IMR-90 (cell line): ENCODE data around the gene SLC34A2. TPM values are rescaled to one million over a fixed set of nuclear protein-coding genes. Genes with fewer than 3 reads are reported as not detected.
A peak's percentile ranks its signal among the peaks of the same experiment; 100 is the strongest.
"Not testable (repeated sequence)": the region's sequence is repeated elsewhere in the genome, so short reads cannot be mapped to it uniquely, and the experiment has no call there.

Experiments used
- ATAC-seq: fragments of 200-7000 bp; cut with Tn5 transposase; 2 replicates; pipeline ENCODE4 v1.9.1; 2020; ENCODE audit warnings: low read depth, mild to moderate bottlenecking, moderate library complexity
- BruUV-seq: library from RNA; stranded (reverse); fragments of 400-500 nt; replicated peaks from 2 replicates; lab custom pipeline; 2021; lab: Mats Ljungman, UMichigan
- CTCF ChIA-PET: fragments of 300-600 bp; formaldehyde crosslinking; extraction: SDS; loops from one replicate; lab custom pipeline; 2021; ENCODE audit warnings: antibody characterized with exemption; lab: Yijun Ruan, JAX
- POLR2A ChIA-PET: fragments of 300-600 bp; sonication (Branson Sonifier 250); formaldehyde crosslinking; loops from one replicate; lab custom pipeline; 2022; ENCODE audit warnings: antibody characterized with exemption; ENCODE audit not compliant: unreplicated experiment; lab: Charles Lee
- DNase-seq: peaks from one replicate; pipeline ENCODE4 v3.0.0; 2013
- H2AFZ ChIP-seq: replicated peaks from 2 replicates; pipeline ENCODE3; 2013; ENCODE audit warnings: low read length, mild to moderate bottlenecking; ENCODE audit not compliant: poor library complexity
- H2AK5ac ChIP-seq: 2 replicates; pipeline ENCODE4 v1.6.1; 2013; ENCODE audit warnings: low read depth, low read length, inconsistent platforms
- H2AK9ac ChIP-seq: replicated peaks from 2 replicates; pipeline ENCODE3; 2013; ENCODE audit warnings: mild to moderate bottlenecking, low read depth, low read length, moderate library complexity; ENCODE audit not compliant: poor library complexity
- H2BK120ac ChIP-seq: 2 replicates; pipeline ENCODE4 v1.6.1; 2013; ENCODE audit warnings: low read depth, low read length, inconsistent platforms
- H2BK15ac ChIP-seq: 3 replicates; pipeline ENCODE4 v1.6.1; 2013; ENCODE audit warnings: low read depth, low read length, inconsistent platforms
- H2BK20ac ChIP-seq: 2 replicates; pipeline ENCODE4 v1.6.1; 2013; ENCODE audit warnings: low read depth, mild to moderate bottlenecking, inconsistent platforms, low read length, moderate library complexity
- H2BK5ac ChIP-seq: 2 replicates; pipeline ENCODE4 v1.6.1; 2013; ENCODE audit warnings: mild to moderate bottlenecking, low read depth, low read length, inconsistent platforms; ENCODE audit not compliant: poor library complexity, severe bottlenecking
- H3K14ac ChIP-seq: replicated peaks from 2 replicates; pipeline ENCODE4 v1.6.1; 2013; ENCODE audit warnings: low read depth, low read length, inconsistent platforms
- H3K18ac ChIP-seq: 2 replicates; pipeline ENCODE4 v1.6.1; 2013; ENCODE audit warnings: low read depth, low read length, control low read depth
- H3K23ac ChIP-seq: 2 replicates; pipeline ENCODE4 v1.6.1; 2013; ENCODE audit warnings: low read depth, low read length, inconsistent platforms
- H3K27ac ChIP-seq: 2 replicates; pipeline ENCODE4 v1.5.1; 2013; ENCODE audit warnings: mild to moderate bottlenecking, control low read depth, low read length; ENCODE audit not compliant: insufficient read depth
- H3K27me3 ChIP-seq: 2 replicates; pipeline ENCODE4 v1.6.1; 2013; ENCODE audit warnings: low read length; ENCODE audit not compliant: control insufficient read depth, insufficient read depth
- H3K36me3 ChIP-seq: 2 replicates; pipeline ENCODE4 v1.6.1; 2013; ENCODE audit warnings: low read length, mixed read lengths; ENCODE audit not compliant: control insufficient read depth, insufficient read depth
- H3K4ac ChIP-seq: 2 replicates; pipeline ENCODE4 v1.6.1; 2013; ENCODE audit warnings: low read depth, low read length, inconsistent platforms
- H3K4me1 ChIP-seq: 2 replicates; pipeline ENCODE4 v1.6.1; 2013; ENCODE audit warnings: low read length, mixed read lengths; ENCODE audit not compliant: control insufficient read depth, insufficient read depth
- H3K4me2 ChIP-seq: 2 replicates; pipeline ENCODE4 v1.6.1; 2013; ENCODE audit warnings: low read depth, mild to moderate bottlenecking, control low read depth, low read length, moderate library complexity
- H3K4me3 ChIP-seq: 2 replicates; pipeline ENCODE4 v1.5.1; 2013; ENCODE audit warnings: low read depth, mild to moderate bottlenecking, control low read depth, low read length, moderate library complexity; ENCODE audit not compliant: insufficient read depth
- H3K56ac ChIP-seq: 2 replicates; pipeline ENCODE4 v1.6.1; 2013; ENCODE audit warnings: low read length, inconsistent platforms; ENCODE audit not compliant: insufficient read depth; ENCODE audit errors: extremely low read depth
- H3K79me1 ChIP-seq, 2 experiments: 2 replicates each; pipeline ENCODE4 v1.6.1; 2013; ENCODE audit warnings: low read length in 2 of 2, inconsistent platforms in 1 of 2, low read depth in 1 of 2
- H3K9ac ChIP-seq: 2 replicates; pipeline ENCODE4 v1.6.1; 2013; ENCODE audit warnings: low read depth, low read length, control low read depth
- H3K9me1 ChIP-seq: 2 replicates; pipeline ENCODE4 v1.6.1; 2013; ENCODE audit warnings: low read length, inconsistent platforms; ENCODE audit not compliant: insufficient read depth
- H3K9me3 ChIP-seq: 2 replicates; pipeline ENCODE4 v1.6.1; 2013; ENCODE audit warnings: low read length; ENCODE audit not compliant: control insufficient read depth, insufficient read depth
- H4K20me1 ChIP-seq: 2 replicates; pipeline ENCODE4 v1.6.1; 2013; ENCODE audit warnings: low read length, inconsistent platforms; ENCODE audit not compliant: insufficient read depth
- H4K5ac ChIP-seq: 2 replicates; pipeline ENCODE4 v1.6.1; 2013; ENCODE audit warnings: mild to moderate bottlenecking, low read depth, low read length, control low read depth
- H4K8ac ChIP-seq, 2 experiments: 2 replicates each; pipeline ENCODE4 v1.6.1; 2013; ENCODE audit warnings: low read depth in 2 of 2, low read length in 2 of 2, control low read depth in 1 of 2, inconsistent platforms in 1 of 2
- H4K91ac ChIP-seq: 2 replicates; pipeline ENCODE4 v1.6.1; 2013; ENCODE audit warnings: low read depth, low read length, inconsistent platforms; ENCODE audit not compliant: insufficient read depth
- MAFK ChIP-seq: IDR thresholded peaks from 2 replicates; pipeline ENCODE4 v1.6.1; 2012; ENCODE audit warnings: low read depth, low read length, improper control_type of control experiment
- WGBS, 2 experiments: methylation state at CpG; one replicate each; pipeline versions ENCODE4 v1.1.5 to v1.1.7; 2013; ENCODE audit warnings: missing lambda C conversion rate in 2 of 2; ENCODE audit not compliant: insufficient read length in 1 of 2; ENCODE audit errors: extremely low coverage in 2 of 2; 5-methylcytosine and 5-hydroxymethylcytosine counted together
- dilution Hi-C: fragments of 300-500 bp; cut with HindIII; formaldehyde crosslinking; loops from one replicate; pipeline ENCODE4 v1.14.3; 2018; ENCODE audit warnings: low sequenced_read_pairs; ENCODE audit not compliant: unreplicated experiment
- in situ Hi-C: fragments of 300-500 bp; cut with MboI; formaldehyde crosslinking; loops from 3 replicates; pipeline ENCODE4 v1.14.3; 2019; ENCODE audit warnings: low sequenced_read_pairs, inconsistent platforms, mixed read lengths
- intact Hi-C: fragments of 100-400 bp; cut with micrococcal nuclease; formaldehyde crosslinking; loops from 2 replicates; pipeline ENCODE4 v1.10.0; 2022
- polyA plus RNA-seq, 3 experiments: library from polyadenylated mRNA; depleted of rRNA; stranded (reverse); fragments of >200 nt; gene quantifications; 2 replicates each; pipeline ENCODE4 v1.2.3, GENCODE V29; 2012; ENCODE audit warnings: low replicate concordance in 1 of 3
- total RNA-seq: library from RNA; depleted of rRNA; stranded (reverse); fragments of >200 nt; gene quantifications from 2 replicates; pipeline ENCODE4 v1.2.3, GENCODE V29; 2012

SLC34A2 gene
- total and polyA plus RNA-seq, 2 of the 4 experiments (the other 2 are of a cell fraction): not detected

DNA sequence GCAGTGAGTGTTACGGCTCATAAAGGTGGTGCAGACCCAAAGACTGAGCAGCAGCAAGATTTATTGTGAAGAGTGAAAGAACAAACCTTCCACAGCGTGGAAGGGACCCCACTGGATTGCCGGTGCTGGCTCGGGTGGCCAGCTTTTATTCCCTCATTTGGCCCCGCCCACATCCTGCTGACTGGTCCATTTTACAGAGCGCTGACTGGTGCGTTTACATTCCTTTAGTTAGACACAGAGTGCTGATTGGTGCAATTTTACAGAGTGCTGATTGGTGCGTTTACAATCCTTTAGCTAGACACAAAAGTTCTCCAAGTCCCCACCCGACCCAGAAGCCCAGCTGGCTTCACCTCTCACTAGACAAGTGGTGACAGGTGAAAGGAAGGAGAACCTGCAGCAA, 42.0 kb upstream of the SLC34A2 start:
- H3K4me3 ChIP-seq, H3K4me2 ChIP-seq, H3K56ac ChIP-seq, H2AFZ ChIP-seq, H2BK15ac ChIP-seq, H4K20me1 ChIP-seq, in situ Hi-C loops, H4K5ac ChIP-seq, POLR2A ChIA-PET, H3K14ac ChIP-seq, DNase-seq, H3K18ac ChIP-seq, H2AK9ac ChIP-seq, H3K4ac ChIP-seq, H3K23ac ChIP-seq, ATAC-seq, H3K9me1 ChIP-seq, H2BK5ac ChIP-seq, H2AK5ac ChIP-seq, H3K36me3 ChIP-seq, H3K79me1 ChIP-seq, dilution Hi-C loops, H2BK20ac ChIP-seq, H2BK120ac ChIP-seq, H3K9me3 ChIP-seq, H3K27me3 ChIP-seq, H3K9ac ChIP-seq, H3K27ac ChIP-seq, intact Hi-C loops, BruUV-seq, H4K8ac ChIP-seq, H3K4me1 ChIP-seq, CTCF ChIA-PET, H4K91ac ChIP-seq: not testable (repeated sequence)
- 78% methylated on average over 4 of the region's 9 CpGs; no CpG with 5 or more reads in 1 of the 2 experiments for WGBS, 2 experiments
- TF ChIP-seq MAFK: 0 out of 2 replicates have a peak, but pooled peaks have one; percentile 5
